ENCODE measurements around the gene SLC6A9.

Gene SLC6A9

GRCh38 chr1:43990271-43991199, 40.7 kb downstream of the SLC6A9 start:
- peak overlapping the region; percentile 52 for H3K4me3 ChIP-seq (ENCODE audit: low read depth, low read length)
- in situ Hi-C loops (cut with HindIII; ENCODE audit: low sequenced_read_pairs) = loop anchor here (5.0 kb wide), 1 partner anchor 228 kb away; no protein-coding TSS in a partner anchor
- no peak for DNase-seq (ENCODE audit: low read depth)
- TF ChIP-seq, protein P1, sequence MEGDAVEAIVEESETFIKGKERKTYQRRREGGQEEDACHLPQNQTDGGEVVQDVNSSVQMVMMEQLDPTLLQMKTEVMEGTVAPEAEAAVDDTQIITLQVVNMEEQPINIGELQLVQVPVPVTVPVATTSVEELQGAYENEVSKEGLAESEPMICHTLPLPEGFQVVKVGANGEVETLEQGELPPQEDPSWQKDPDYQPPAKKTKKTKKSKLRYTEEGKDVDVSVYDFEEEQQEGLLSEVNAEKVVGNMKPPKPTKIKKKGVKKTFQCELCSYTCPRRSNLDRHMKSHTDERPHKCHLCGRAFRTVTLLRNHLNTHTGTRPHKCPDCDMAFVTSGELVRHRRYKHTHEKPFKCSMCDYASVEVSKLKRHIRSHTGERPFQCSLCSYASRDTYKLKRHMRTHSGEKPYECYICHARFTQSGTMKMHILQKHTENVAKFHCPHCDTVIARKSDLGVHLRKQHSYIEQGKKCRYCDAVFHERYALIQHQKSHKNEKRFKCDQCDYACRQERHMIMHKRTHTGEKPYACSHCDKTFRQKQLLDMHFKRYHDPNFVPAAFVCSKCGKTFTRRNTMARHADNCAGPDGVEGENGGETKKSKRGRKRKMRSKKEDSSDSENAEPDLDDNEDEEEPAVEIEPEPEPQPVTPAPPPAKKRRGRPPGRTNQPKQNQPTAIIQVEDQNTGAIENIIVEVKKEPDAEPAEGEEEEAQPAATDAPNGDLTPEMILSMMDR (IDR thresholded peaks at IDR 0.05; ENCODE audit: low read depth, low read length, missing control alignments) = no peak

DNA sequence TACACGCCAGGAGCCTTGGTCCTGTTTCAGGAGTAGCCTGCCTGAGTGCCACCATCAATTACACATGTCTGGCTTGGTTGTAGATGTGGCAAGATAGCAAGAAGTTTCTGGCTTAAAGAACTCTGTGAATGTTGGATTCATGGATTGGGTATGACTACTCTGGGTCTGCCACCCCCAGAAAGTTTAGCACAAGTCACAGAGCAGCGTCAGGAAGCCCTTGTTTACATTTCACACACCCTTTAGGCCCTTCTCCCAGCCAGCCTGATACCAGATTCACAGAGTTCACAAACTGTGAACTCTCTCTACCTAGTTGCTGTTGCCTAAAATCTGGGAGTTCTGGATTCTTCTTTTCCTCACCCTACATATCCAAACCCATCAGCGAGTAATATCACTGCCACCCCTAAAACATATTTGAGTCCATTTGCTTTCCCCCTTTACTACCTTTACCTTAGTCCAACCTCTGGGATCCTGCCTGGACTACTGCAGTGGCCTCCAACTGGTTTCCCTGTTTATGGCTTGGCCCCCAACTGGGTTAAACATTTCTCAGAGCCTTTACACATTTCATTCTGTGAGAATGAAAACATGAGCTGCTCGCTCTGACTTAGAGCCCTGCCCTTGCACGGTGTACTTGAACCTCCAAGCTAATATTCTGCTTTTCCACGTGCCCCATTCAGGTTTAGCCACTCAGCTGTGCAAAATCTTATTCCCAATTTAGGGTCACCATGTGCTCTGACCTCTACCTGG, 43.9 kb downstream of the SLC6A9 start:
- in situ Hi-C loops (cut with HindIII; ENCODE audit: low sequenced_read_pairs) = no loop called here
- no peak for DNase-seq (ENCODE audit: low read depth)
- TF ChIP-seq, protein P1 (IDR thresholded peaks at IDR 0.05; ENCODE audit: low read depth, low read length, missing control alignments) = no peak
- no peak overlapping the region for H3K4me3 ChIP-seq (ENCODE audit: low read depth, low read length)

DNA sequence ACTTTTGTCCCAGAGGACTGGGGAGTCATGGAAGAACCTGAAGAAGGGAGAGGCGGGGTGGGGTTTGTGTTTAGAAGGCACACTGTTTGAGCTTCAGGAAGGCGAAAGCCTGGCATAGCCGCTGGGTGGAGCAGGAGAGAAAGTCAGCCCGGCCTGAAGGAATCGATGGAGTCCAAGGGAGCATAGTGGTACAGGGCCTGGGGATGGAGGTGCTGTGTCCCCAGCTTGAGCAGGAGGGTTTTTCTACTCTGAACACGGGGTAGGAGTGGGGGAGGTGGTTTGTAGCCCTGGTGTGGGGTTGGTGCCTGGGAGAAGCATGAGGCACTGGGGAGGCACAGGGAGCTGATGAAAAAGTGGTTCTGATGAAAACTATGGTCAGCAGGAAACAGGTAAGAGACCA, 44.5 kb downstream of the SLC6A9 start:
- TF ChIP-seq, protein P1 (IDR thresholded peaks at IDR 0.05; ENCODE audit: low read depth, low read length, missing control alignments) = peak; percentile 2
- no peak for DNase-seq (ENCODE audit: low read depth)
- in situ Hi-C loops (cut with HindIII; ENCODE audit: low sequenced_read_pairs) = no loop called here
- no peak overlapping the region for H3K4me3 ChIP-seq (ENCODE audit: low read depth, low read length)

DNA sequence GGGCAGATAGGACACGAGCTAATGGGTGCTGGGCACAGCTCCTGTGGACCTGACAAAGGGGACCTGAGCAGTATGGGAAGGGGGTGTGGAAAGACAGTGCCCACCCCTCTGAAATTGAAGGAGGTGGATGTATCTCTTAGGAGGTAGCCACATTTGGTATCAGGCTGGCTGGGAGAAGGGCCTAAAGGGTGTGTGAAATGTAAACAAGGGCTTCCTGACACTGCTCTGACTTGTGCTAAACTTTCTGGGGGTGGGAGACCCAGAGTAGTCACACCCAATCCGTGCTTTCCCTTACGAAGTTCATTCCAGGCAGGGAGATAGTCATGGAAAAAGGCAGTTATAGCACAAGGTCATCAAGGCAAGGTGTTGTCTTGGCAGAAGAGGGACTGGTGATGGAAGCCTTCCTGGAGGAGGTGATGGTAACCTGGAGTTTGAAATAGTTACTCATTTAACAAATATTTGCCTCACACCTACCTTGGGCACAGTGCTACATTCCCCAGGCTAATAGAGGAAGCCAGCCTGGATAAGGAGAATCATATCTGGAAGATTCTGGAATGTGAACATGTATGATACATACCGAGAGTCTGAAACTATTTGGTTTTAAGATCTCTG, 45.2 kb downstream of the SLC6A9 start:
- no peak overlapping the region for H3K4me3 ChIP-seq (ENCODE audit: low read depth, low read length)
- DNase-seq (ENCODE audit: low read depth) = no peak
- TF ChIP-seq, protein P1 (IDR thresholded peaks at IDR 0.05; ENCODE audit: low read depth, low read length, missing control alignments) = no peak
- in situ Hi-C loops (cut with HindIII; ENCODE audit: low sequenced_read_pairs) = no loop called here

DNA sequence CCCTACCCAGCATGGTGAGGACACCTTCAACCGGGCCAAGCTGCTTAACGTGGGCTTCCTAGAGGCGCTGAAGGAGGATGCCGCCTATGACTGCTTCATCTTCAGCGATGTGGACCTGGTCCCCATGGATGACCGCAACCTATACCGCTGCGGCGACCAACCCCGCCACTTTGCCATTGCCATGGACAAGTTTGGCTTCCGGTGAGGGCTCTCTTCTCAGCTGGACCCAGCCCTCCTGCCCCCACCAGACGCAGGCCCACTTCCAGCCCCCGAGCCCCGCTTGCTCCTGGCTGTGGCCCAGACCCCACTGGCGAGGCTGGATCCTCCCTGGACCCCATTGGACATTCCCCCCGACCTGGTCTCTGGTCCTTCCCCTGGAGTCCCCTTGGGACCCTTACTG, 46.4 kb downstream of the SLC6A9 start:
- in situ Hi-C loops (cut with HindIII; ENCODE audit: low sequenced_read_pairs) = no loop called here
- no peak overlapping the region for H3K4me3 ChIP-seq (ENCODE audit: low read depth, low read length)
- TF ChIP-seq, protein P1 (IDR thresholded peaks at IDR 0.05; ENCODE audit: low read depth, low read length, missing control alignments) = no peak
- DNase-seq (ENCODE audit: low read depth) = no peak

DNA sequence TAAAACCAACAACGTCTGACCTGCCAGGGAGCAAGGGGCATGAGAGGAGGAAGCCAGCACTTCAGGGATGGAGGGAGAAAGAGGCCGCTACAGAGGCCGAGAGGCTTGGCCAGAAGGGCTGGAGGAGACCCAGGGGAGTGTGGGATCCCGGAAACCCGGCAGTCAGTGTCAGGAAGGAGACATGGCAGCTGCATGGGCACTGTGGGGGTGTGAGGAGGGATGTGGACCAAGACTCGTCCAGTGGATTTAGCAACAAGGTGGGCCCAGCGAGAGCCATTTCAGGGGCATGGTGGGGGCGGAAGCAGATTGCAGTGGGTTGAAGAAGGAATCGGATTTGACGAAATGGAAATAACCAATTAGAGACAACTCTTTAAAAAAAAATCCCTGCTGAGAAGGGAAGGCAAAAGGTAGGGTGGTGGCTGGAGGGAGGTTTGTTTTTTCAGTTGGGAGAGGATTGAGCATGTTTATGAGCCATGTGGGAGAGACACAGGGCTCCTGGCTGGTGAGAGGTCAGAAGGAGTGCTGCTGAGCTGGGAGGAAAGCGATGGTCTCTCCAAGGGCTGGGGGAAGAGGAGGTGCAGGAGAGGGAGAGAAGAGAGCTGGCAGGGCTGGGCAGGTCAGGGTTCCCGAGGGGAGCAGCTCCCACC, 47.9 kb downstream of the SLC6A9 start:
- no peak for DNase-seq (ENCODE audit: low read depth)
- in situ Hi-C loops (cut with HindIII; ENCODE audit: low sequenced_read_pairs) = no loop called here
- TF ChIP-seq, protein P1 (IDR thresholded peaks at IDR 0.05; ENCODE audit: low read depth, low read length, missing control alignments) = no peak
- no peak overlapping the region for H3K4me3 ChIP-seq (ENCODE audit: low read depth, low read length)
